Hematopoietic multipotent progenitor cell treated with erythropoietin and hydrocortisone succinate and interleukin-3 and kit ligand, for 17 days (in vitro differentiated cells): Measurements from ENCODE around the gene MTRF1L.

Experiments
- DNase-seq: peaks from one replicate; pipeline ENCODE4 v3.0.0-alpha.2; 2015; ENCODE audit warnings: low spot score

MTRF1L gene

GRCh38 chr6:153002613-153003365 lies at the start of gene MTRF1L:
Gene MTRF1L, minus strand, starts transcription at chr6:153002709. Its CDS starts 24 bp downstream, at chr6:153002685.
- peak; percentile 87 for DNase-seq

- no peak for DNase-seq
Observed at GRCh38 chr6:153051801-153052200, 49.3 kb upstream of the MTRF1L start.

GRCh38 chr6:153048631-153049030 lies 46.1 kb upstream of the MTRF1L start:
- no peak for DNase-seq

GRCh38 chr6:153047386-153047785 lies 44.9 kb upstream of the MTRF1L start:
- no peak for DNase-seq

GRCh38 chr6:153045271-153045670 lies 42.8 kb upstream of the MTRF1L start:
- DNase-seq: no peak

- DNase-seq: no peak
Observed at GRCh38 chr6:153044295-153044694, 41.8 kb upstream of the MTRF1L start.

- no peak for DNase-seq
Observed at GRCh38 chr6:153043719-153044118, 41.2 kb upstream of the MTRF1L start.

- DNase-seq: no peak
Observed at GRCh38 chr6:153038378-153039057, 36.0 kb upstream of the MTRF1L start.

- no peak for DNase-seq
Observed at GRCh38 chr6:153034139-153034538, 31.6 kb upstream of the MTRF1L start.

- no peak for DNase-seq
Observed at GRCh38 chr6:153032255-153032882, 29.9 kb upstream of the MTRF1L start.

GRCh38 chr6:153031335-153031955 lies 28.9 kb upstream of the MTRF1L start:
- DNase-seq: no peak

GRCh38 chr6:153028963-153029362 lies 26.5 kb upstream of the MTRF1L start:
- DNase-seq: no peak

- DNase-seq: no peak
Observed at GRCh38 chr6:153028286-153028685, 25.8 kb upstream of the MTRF1L start.

GRCh38 chr6:153027480-153027879 lies 25.0 kb upstream of the MTRF1L start:
- DNase-seq: no peak

- DNase-seq: no peak
Observed at GRCh38 chr6:153024709-153025017, 22.2 kb upstream of the MTRF1L start.

GRCh38 chr6:153023977-153024708 lies 21.6 kb upstream of the MTRF1L start:
- DNase-seq: peak; percentile 73

- DNase-seq: no peak
Observed at GRCh38 chr6:153018355-153018754, 15.8 kb upstream of the MTRF1L start.

- no peak for DNase-seq
Observed at GRCh38 chr6:153016846-153017245, 14.3 kb upstream of the MTRF1L start.

- DNase-seq: no peak
Observed at GRCh38 chr6:153015094-153015640, 12.7 kb upstream of the MTRF1L start.

- DNase-seq: no peak
Observed at GRCh38 chr6:153013438-153013837, 10.9 kb upstream of the MTRF1L start.

- no peak for DNase-seq
Observed at GRCh38 chr6:153012856-153013255, 10.3 kb upstream of the MTRF1L start.

GRCh38 chr6:153003366-153003690 lies 819 bp upstream of the MTRF1L start:
- no peak for DNase-seq
